Endothelial cell of umbilical vein (primary cell): ENCODE data around the gene DIAPH1. TPM values are rescaled to one million over a fixed set of nuclear protein-coding genes. Genes with fewer than 3 reads are reported as not detected.

ENCODE experiments used
- BruUV-seq: library from RNA; stranded (reverse); fragments of 400-500 nt; replicated peaks from 2 replicates; lab custom pipeline; 2021; lab: Mats Ljungman, UMichigan
- CTCF ChIA-PET: fragments of 300-600, 350-600 bp; sonication (Branson Sonifier 250); formaldehyde crosslinking; loops from one replicate; lab custom pipeline; 2021; ENCODE audit warnings: antibody characterized with exemption, inconsistent platforms; lab: Charles Lee
- POLR2A ChIA-PET: fragments of 300-600, 350-600 bp; sonication (Branson Sonifier 250); formaldehyde crosslinking; loops from one replicate; lab custom pipeline; 2021; ENCODE audit warnings: antibody characterized with exemption, inconsistent platforms; lab: Charles Lee
- DNase-seq: peaks from one replicate; pipeline ENCODE4 v3.0.0-alpha.2; 2011; ENCODE audit warnings: low read depth, low spot score
- FAIRE-seq: peaks from 2 replicates; lab custom pipeline; 2011; peaks lifted over from hg19 to GRCh38; lab: Jason Lieb, UNC
- H2AFZ ChIP-seq: 2 replicates; pipeline ENCODE4 v1.6.0; 2012; ENCODE audit warnings: low read depth, low read length, control low read depth, inconsistent platforms
- H3K27ac ChIP-seq: 2 replicates; pipeline ENCODE4 v1.5.1; 2011; ENCODE audit warnings: low read depth, mild to moderate bottlenecking, control low read depth, low read length, moderate library complexity; ENCODE audit not compliant: insufficient read depth
- H3K27me3 ChIP-seq, 2 experiments: 2 replicates each; pipeline versions ENCODE4 v1.6.0 to v1.6.1; 2011; ENCODE audit warnings: low read length in 2 of 2, mixed read lengths in 1 of 2; ENCODE audit not compliant: control insufficient read depth in 2 of 2, insufficient read depth in 2 of 2
- H3K36me3 ChIP-seq, 2 experiments: 2 replicates in 1 of 2; 3 replicates in 1 of 2; pipeline ENCODE4 v1.5.1; 2011; ENCODE audit warnings: low read length in 2 of 2, mild to moderate bottlenecking in 1 of 2, moderate library complexity in 1 of 2; ENCODE audit not compliant: control insufficient read depth in 2 of 2, insufficient read depth in 2 of 2; ENCODE audit errors: extremely low read depth in 1 of 2
- H3K4me1 ChIP-seq: 3 replicates; pipeline ENCODE4 v1.5.1; 2011; ENCODE audit warnings: mild to moderate bottlenecking, low read length; ENCODE audit not compliant: control insufficient read depth, insufficient read depth; ENCODE audit errors: extremely low read depth
- H3K4me2 ChIP-seq: 2 replicates; pipeline ENCODE4 v1.6.1; 2011; ENCODE audit warnings: low read length, control low read depth, mixed read lengths; ENCODE audit not compliant: insufficient read depth
- H3K4me3 ChIP-seq, 3 experiments: fragments of 200-600 bp in 1 of 3; sonication (generic), shearing (Covaris generic) in 1 of 3; replicated peaks in 1 of 3; 2 replicates each; pipeline ENCODE4 v1.5.1; 2011 to 2016; ENCODE audit warnings: control low read depth in 3 of 3, low read length in 3 of 3, mild to moderate bottlenecking in 2 of 3, inconsistent platforms in 1 of 3, low read depth in 1 of 3, moderate library complexity in 1 of 3; ENCODE audit not compliant: insufficient read depth in 1 of 3
- H3K79me2 ChIP-seq: 2 replicates; pipeline ENCODE4 v1.6.0; 2012; ENCODE audit warnings: low read length, inconsistent platforms; ENCODE audit not compliant: control insufficient read depth, insufficient read depth
- H3K9ac ChIP-seq: replicated peaks from 2 replicates; pipeline ENCODE3; 2011; ENCODE audit warnings: low read length, control low read depth; ENCODE audit not compliant: insufficient read depth; ENCODE audit errors: extremely low read depth
- H3K9me1 ChIP-seq: replicated peaks from 3 replicates; pipeline ENCODE4 v1.6.0; 2011; ENCODE audit warnings: mild to moderate bottlenecking, low read length; ENCODE audit not compliant: control insufficient read depth, insufficient read depth; ENCODE audit errors: extremely low read depth
- H3K9me3 ChIP-seq: replicated peaks from 2 replicates; pipeline ENCODE4 v1.5.1; 2012; ENCODE audit warnings: low read length, inconsistent platforms; ENCODE audit not compliant: control insufficient read depth, insufficient read depth
- H4K20me1 ChIP-seq: replicated peaks from 2 replicates; pipeline ENCODE3; 2011; ENCODE audit warnings: mild to moderate bottlenecking, low read length; ENCODE audit not compliant: control insufficient read depth, insufficient read depth; ENCODE audit errors: extremely low read depth
- CTCF ChIP-seq, 2 donors: IDR thresholded peaks; 1 replicate in 1 of 2; 2 replicates in 1 of 2; pipeline ENCODE4 v1.5.1; 2011; ENCODE audit warnings: low read length in 2 of 2, mild to moderate bottlenecking in 2 of 2, moderate library complexity in 2 of 2, control low read depth in 1 of 2, inconsistent platforms in 1 of 2, low read depth in 1 of 2; ENCODE audit not compliant: insufficient read depth in 1 of 2; ENCODE audit errors: extremely low read depth in 1 of 2
- EZH2 ChIP-seq: IDR thresholded peaks from 2 replicates; pipeline ENCODE4 v1.6.1; 2012; ENCODE audit warnings: borderline replicate concordance, low read depth, mild to moderate bottlenecking, moderate library complexity, low read length, inconsistent platforms; ENCODE audit not compliant: severe bottlenecking
- GATA2 ChIP-seq: IDR thresholded peaks from 2 replicates; pipeline ENCODE4 v1.7.0; 2011; ENCODE audit warnings: low read depth, mild to moderate bottlenecking, moderate library complexity, mixed read lengths, low read length; ENCODE audit not compliant: insufficient read length, insufficient read depth
- JUN ChIP-seq: IDR thresholded peaks from 2 replicates; pipeline ENCODE4 v1.6.1; 2011; ENCODE audit warnings: borderline replicate concordance, low read depth; ENCODE audit not compliant: insufficient read length, insufficient read depth
- MAX ChIP-seq: IDR thresholded peaks from 2 replicates; pipeline ENCODE4 v1.6.1; 2011; ENCODE audit not compliant: insufficient read depth, insufficient read length
- POLR2A ChIP-seq: IDR thresholded peaks from 2 replicates; pipeline ENCODE4 v1.6.1; 2012; ENCODE audit warnings: low read depth, mild to moderate bottlenecking, control low read depth, low read length
- POLR2AphosphoS5 ChIP-seq: IDR thresholded peaks from 2 replicates; pipeline ENCODE4 v1.6.1; 2012; ENCODE audit warnings: low read depth, mild to moderate bottlenecking, control low read depth, low read length, moderate library complexity; ENCODE audit not compliant: insufficient read depth
- dilution Hi-C: fragments of 300-500 bp; cut with MboI; formaldehyde crosslinking; loops from one replicate; pipeline ENCODE4 v1.15.0; 2019; ENCODE audit warnings: low sequenced_read_pairs; ENCODE audit not compliant: extremely low pct_ligation_motif_present
- intact Hi-C: fragments of 100-400 bp; cut with micrococcal nuclease; formaldehyde crosslinking; loops from one replicate; pipeline ENCODE4 v1.10.0; 2022
- polyA plus RNA-seq, 4 experiments: library from polyadenylated mRNA; depleted of rRNA in 3 of 4; stranded (reverse) in 3 of 4; unstranded in 1 of 4; fragments of >200 nt; gene quantifications; 2 replicates each; pipeline versions ENCODE4 v1.2.1 to v1.2.3, GENCODE V29; 2011 to 2012; ENCODE audit warnings: missing spikeins in 1 of 4
- total RNA-seq: library from RNA; stranded (reverse); gene quantifications from 2 replicates; pipeline ENCODE4 v1.2.3, GENCODE V29; 2021

The DIAPH1 gene
- total and polyA plus RNA-seq, 2 donors (not counting 3 experiments of a cell fraction or from before 2014, with no cell fraction given) = 68.6 to 105 TPM

GRCh38 chr5:141503681-141504080 is 115.1 kb downstream of the DIAPH1 start:
- CTCF ChIA-PET = interaction anchor here (0.6 to 0.8 kb wide), 2 partner anchors 11 to 144 kb away, joined by 3 read pairs; no protein-coding TSS in a partner anchor
- Histone ChIP-seq H3K4me1 (peaks cover 5% of the 10 kb centered on the region), H3K4me3 (no peak overlapping the region), H3K27ac (no peak overlapping the region), H2AFZ (no peak overlapping the region), H3K79me2 (no peaks in the 10 kb centered on the region), H4K20me1 (no peaks in the 10 kb centered on the region), H3K4me2 (no peak overlapping the region), H3K9me3 (no peaks in the 10 kb centered on the region), H3K27me3 (no peaks in the 10 kb centered on the region), H3K9me1 (no peaks in the 10 kb centered on the region), H3K36me3 (peaks cover 0 to 8% of the 10 kb centered on the region in 2 experiments), H3K9ac (no peak overlapping the region)
- FAIRE-seq = no peak
- dilution Hi-C loops (no loop called here), intact Hi-C loops (no loop called here)
- DNase-seq = no peak
- TF ChIP-seq MAX (no peak), POLR2AphosphoS5 (no peak), POLR2A (no peak), JUN (no peak), EZH2 (no peak), CTCF (IDR thresholded peaks at IDR 0.05; ENCODE audit: extremely low read depth in 1 of 2, insufficient read depth in 1 of 2, low read depth in 1 of 2, low read length in 2 of 2) (no peak), GATA2 (no peak)
- BruUV-seq = no TSS peak
- POLR2A ChIA-PET = no interaction called here
